ENCODE data around the gene TMEM231.
"Not testable (repeated sequence)": the region's sequence is repeated elsewhere in the genome, so short reads cannot be mapped to it uniquely, and the experiment has no call there.

TMEM231 gene

DNA sequence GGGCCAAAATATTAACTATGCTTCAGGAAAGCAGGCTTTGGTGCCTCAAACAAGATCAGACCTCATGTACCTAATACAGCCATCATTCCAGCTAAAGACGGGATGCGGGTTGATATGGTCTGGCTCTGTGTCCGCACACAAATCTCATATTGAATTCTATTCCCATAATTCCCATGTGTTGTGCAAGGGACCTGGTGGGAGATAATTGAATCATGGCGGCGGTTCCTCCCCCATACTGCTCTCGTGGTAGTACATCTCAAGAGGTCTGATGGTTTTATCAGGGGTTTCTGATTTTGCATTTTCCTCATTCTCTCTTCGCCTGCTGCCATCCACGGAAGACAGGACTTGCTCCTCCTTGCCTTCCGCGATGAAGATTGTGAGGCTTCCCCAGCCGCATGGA lies 41.8 kb downstream of the TMEM231 start:
- TF ChIP-seq, protein P1, sequence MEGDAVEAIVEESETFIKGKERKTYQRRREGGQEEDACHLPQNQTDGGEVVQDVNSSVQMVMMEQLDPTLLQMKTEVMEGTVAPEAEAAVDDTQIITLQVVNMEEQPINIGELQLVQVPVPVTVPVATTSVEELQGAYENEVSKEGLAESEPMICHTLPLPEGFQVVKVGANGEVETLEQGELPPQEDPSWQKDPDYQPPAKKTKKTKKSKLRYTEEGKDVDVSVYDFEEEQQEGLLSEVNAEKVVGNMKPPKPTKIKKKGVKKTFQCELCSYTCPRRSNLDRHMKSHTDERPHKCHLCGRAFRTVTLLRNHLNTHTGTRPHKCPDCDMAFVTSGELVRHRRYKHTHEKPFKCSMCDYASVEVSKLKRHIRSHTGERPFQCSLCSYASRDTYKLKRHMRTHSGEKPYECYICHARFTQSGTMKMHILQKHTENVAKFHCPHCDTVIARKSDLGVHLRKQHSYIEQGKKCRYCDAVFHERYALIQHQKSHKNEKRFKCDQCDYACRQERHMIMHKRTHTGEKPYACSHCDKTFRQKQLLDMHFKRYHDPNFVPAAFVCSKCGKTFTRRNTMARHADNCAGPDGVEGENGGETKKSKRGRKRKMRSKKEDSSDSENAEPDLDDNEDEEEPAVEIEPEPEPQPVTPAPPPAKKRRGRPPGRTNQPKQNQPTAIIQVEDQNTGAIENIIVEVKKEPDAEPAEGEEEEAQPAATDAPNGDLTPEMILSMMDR (IDR thresholded peaks at IDR 0.05) = no peak
- H3K4me1 Mint-ChIP-seq = peaks cover 34% of the 10 kb centered on the region
- no peak overlapping the region for H3K27ac Mint-ChIP-seq
- no peak overlapping the region for H3K4me3 Mint-ChIP-seq
- DNase-seq = no peak
- peaks cover 6% of the 10 kb centered on the region for H3K27me3 Mint-ChIP-seq (ENCODE audit: low read depth, poor library complexity)
- no peaks in the 10 kb centered on the region for H3K9me3 Mint-ChIP-seq
- peaks cover 12% of the 10 kb centered on the region for H3K36me3 Mint-ChIP-seq (ENCODE audit: low read depth)

- Mint-ChIP-seq H3K36me3 (ENCODE audit: low read depth) (no peaks in the 10 kb centered on the region), H3K27ac (peak overlapping the region; percentile 74), H3K27me3 (ENCODE audit: low read depth, poor library complexity) (peaks cover 18% of the 10 kb centered on the region), H3K4me1 (peaks cover 18% of the 10 kb centered on the region), H3K4me3 (no peak overlapping the region), H3K9me3 (no peaks in the 10 kb centered on the region)
- no peak for DNase-seq
- TF ChIP-seq, protein P1 (IDR thresholded peaks at IDR 0.05) = no peak
These were observed 49.5 kb downstream of the TMEM231 start for GRCh38 chr16:75506574-75506973.

DNA sequence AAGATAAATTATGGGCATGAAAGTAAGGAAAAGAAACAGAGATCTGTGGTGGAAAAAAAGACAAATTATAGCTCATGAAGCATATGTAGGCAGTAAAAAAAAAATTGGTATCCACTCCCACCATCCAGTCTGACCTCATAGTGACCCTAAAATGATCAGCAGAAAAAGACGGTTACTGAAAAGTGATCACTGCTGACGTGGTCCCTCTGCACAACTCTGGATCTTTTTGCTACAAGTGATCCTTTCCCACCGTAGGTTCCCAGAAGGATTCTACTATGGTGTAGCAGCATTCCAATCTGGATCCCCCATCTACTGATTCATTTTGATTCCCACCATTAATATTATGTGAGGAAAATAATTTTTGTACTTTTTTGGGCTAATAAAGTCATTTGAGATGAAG lies 49.9 kb downstream of the TMEM231 start:
- no peak overlapping the region for H3K27ac Mint-ChIP-seq
- no peaks in the 10 kb centered on the region for H3K9me3 Mint-ChIP-seq
- peaks cover 18% of the 10 kb centered on the region for H3K27me3 Mint-ChIP-seq (ENCODE audit: low read depth, poor library complexity)

DNA sequence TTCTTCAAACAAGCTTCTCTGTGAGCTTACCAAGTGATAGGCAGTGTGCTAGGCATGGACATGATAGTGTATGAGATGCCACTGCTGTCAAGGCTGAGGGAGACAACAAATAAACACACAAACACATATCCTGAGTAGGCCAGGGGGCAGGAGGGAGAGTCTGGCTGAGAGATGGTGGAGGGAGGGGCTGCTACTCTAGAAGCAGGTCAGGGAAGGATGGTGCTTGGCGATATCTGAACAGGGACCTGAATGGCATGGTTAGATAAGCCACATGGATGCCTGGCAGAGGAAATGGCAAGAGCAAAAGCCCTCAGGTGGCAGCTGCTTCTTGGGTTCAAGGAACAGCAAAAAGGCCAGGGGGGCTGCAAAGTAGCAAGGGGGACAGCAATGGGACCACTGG lies 52.3 kb downstream of the TMEM231 start:
- Mint-ChIP-seq H3K27ac (no peak overlapping the region), H3K4me3 (no peak overlapping the region), H3K27me3 (ENCODE audit: low read depth, poor library complexity) (peaks cover 12% of the 10 kb centered on the region), H3K9me3 (no peaks in the 10 kb centered on the region), H3K4me1 (peaks cover 18% of the 10 kb centered on the region), H3K36me3 (ENCODE audit: low read depth) (no peaks in the 10 kb centered on the region)
- DNase-seq = no peak
- TF ChIP-seq, protein P1 (IDR thresholded peaks at IDR 0.05) = no peak

More for the DNA sequence above, 49.9 kb downstream of the TMEM231 start:
- no peak for DNase-seq
- H3K4me1 Mint-ChIP-seq = peaks cover 18% of the 10 kb centered on the region
- no peak overlapping the region for H3K4me3 Mint-ChIP-seq
- TF ChIP-seq, protein P1 (IDR thresholded peaks at IDR 0.05) = no peak
- H3K36me3 Mint-ChIP-seq (ENCODE audit: low read depth) = no peaks in the 10 kb centered on the region

- TF ChIP-seq, protein P1 (IDR thresholded peaks at IDR 0.05) = no peak
- H3K4me1 Mint-ChIP-seq = peaks cover 18% of the 10 kb centered on the region
- no peak overlapping the region for H3K4me3 Mint-ChIP-seq
- no peak overlapping the region for H3K27ac Mint-ChIP-seq
- H3K36me3 Mint-ChIP-seq (ENCODE audit: low read depth) = no peaks in the 10 kb centered on the region
- peaks cover 12% of the 10 kb centered on the region for H3K27me3 Mint-ChIP-seq (ENCODE audit: low read depth, poor library complexity)
- DNase-seq = no peak
- no peaks in the 10 kb centered on the region for H3K9me3 Mint-ChIP-seq
These were observed 53.0 kb downstream of the TMEM231 start for GRCh38 chr16:75502916-75503605.

DNA sequence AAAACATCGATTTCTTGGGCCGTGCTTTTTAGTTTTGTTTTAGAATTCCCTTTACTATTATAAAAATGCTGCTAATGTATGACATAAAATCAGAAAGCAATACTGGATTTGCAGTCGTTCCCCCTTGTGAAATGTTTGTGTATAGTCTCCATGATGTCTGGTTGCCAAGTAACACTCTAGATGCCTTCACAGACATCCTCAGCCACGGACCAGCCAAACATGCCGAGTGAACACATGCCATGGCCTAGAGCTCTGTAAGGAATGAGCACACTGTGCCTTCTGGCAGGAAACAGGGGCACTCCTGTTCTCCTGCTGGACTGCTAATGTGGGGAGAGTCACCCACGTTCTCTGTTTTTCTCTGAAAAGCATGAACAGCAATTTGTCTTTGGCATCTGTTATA lies 54.2 kb downstream of the TMEM231 start:
- not testable (repeated sequence) for H3K9me3 Mint-ChIP-seq; H3K36me3 Mint-ChIP-seq (ENCODE audit: low read depth); H3K27me3 Mint-ChIP-seq (ENCODE audit: low read depth, poor library complexity); H3K4me3 Mint-ChIP-seq; DNase-seq; H3K27ac Mint-ChIP-seq
- H3K4me1 Mint-ChIP-seq = peaks cover 17% of the 10 kb centered on the region

All from nephron progenitor cell (in vitro differentiated cells).